GM23338 (cell line): ENCODE measurements around the gene PACS2. TPM values are rescaled to one million over a fixed set of nuclear protein-coding genes. Genes with fewer than 3 reads are reported as not detected.

Source experiments
- ATAC-seq: fragments of 200-7000 bp; cut with Tn5 transposase; 3 replicates; pipeline ENCODE4 v1.9.1; 2020
- DNase-seq: peaks from one replicate; pipeline ENCODE4 v3.0.0-alpha.2; 2015; ENCODE audit warnings: low spot score
- H2AFZ ChIP-seq: fragments of 200-600 bp; sonication (generic); 2 replicates; pipeline ENCODE4 v1.8.0; 2016; ENCODE audit warnings: antibody characterized with exemption, mild to moderate bottlenecking, moderate library complexity
- H3F3A ChIP-seq: fragments of 200-600 bp; sonication (generic); replicated peaks from 2 replicates; pipeline ENCODE4 v1.8.0; 2017; ENCODE audit warnings: antibody characterized with exemption, mixed run types, low read depth
- H3K27ac ChIP-seq: fragments of 200-600 bp; sonication (generic); 2 replicates; pipeline ENCODE4 v1.6.1; 2016; ENCODE audit warnings: low read depth
- H3K27me3 ChIP-seq: fragments of 200-600 bp; sonication (generic); 2 replicates; pipeline ENCODE4 v1.8.0; 2016; ENCODE audit warnings: mild to moderate bottlenecking, mixed run types, moderate library complexity; ENCODE audit not compliant: insufficient read depth
- H3K36me3 ChIP-seq: fragments of 200-600 bp; sonication (generic); 2 replicates; pipeline ENCODE4 v1.8.0; 2016; ENCODE audit warnings: mild to moderate bottlenecking; ENCODE audit not compliant: insufficient read depth
- H3K4me1 ChIP-seq: fragments of 200-600 bp; sonication (generic); 2 replicates; pipeline ENCODE4 v1.8.0; 2016; ENCODE audit warnings: mild to moderate bottlenecking, moderate library complexity; ENCODE audit not compliant: insufficient read depth
- H3K4me2 ChIP-seq: fragments of 200-600 bp; sonication (generic); 2 replicates; pipeline ENCODE4 v1.7.1; 2017; ENCODE audit warnings: mixed run types
- H3K4me3 ChIP-seq: fragments of 200-600 bp; sonication (generic); 2 replicates; pipeline ENCODE4 v1.6.1; 2016; ENCODE audit warnings: mixed run types
- H3K79me2 ChIP-seq: fragments of 200-600 bp; sonication (generic); replicated peaks from 2 replicates; pipeline ENCODE4 v1.8.0; 2017; ENCODE audit warnings: mild to moderate bottlenecking; ENCODE audit not compliant: insufficient read depth
- H3K9me2 ChIP-seq: fragments of 200-600 bp; sonication (generic); 2 replicates; pipeline ENCODE4 v1.8.0; 2017; ENCODE audit not compliant: insufficient read depth
- H4K20me1 ChIP-seq: fragments of 200-600 bp; sonication (generic); replicated peaks from 2 replicates; pipeline ENCODE4 v1.8.0; 2017; ENCODE audit warnings: mild to moderate bottlenecking; ENCODE audit not compliant: insufficient read depth
- H3K27ac Mint-ChIP-seq: 2 replicates; pipeline ENCODE4 v1.8.0; 2020; ENCODE audit warnings: inconsistent platforms, mild to moderate bottlenecking, moderate library complexity, mixed read lengths
- H3K27me3 Mint-ChIP-seq: 3 replicates; pipeline ENCODE4 v1.8.0; 2022; ENCODE audit warnings: low read depth, mild to moderate bottlenecking, moderate library complexity, mixed read lengths, inconsistent platforms; ENCODE audit not compliant: insufficient read depth, poor library complexity
- H3K36me3 Mint-ChIP-seq: 3 replicates; pipeline ENCODE4 v1.8.0; 2021; ENCODE audit warnings: low read depth, mild to moderate bottlenecking, inconsistent platforms, moderate library complexity, mixed read lengths
- H3K4me1 Mint-ChIP-seq: 3 replicates; pipeline ENCODE4 v1.8.0; 2020; ENCODE audit warnings: mild to moderate bottlenecking, inconsistent platforms, mixed read lengths
- H3K4me3 Mint-ChIP-seq: 3 replicates; pipeline ENCODE4 v1.8.0; 2021; ENCODE audit warnings: moderate library complexity, mild to moderate bottlenecking, inconsistent platforms, mixed read lengths
- H3K9me3 Mint-ChIP-seq: 3 replicates; pipeline ENCODE4 v1.8.0; 2020; ENCODE audit warnings: moderate library complexity, mild to moderate bottlenecking, inconsistent platforms, mixed read lengths
- CREB1 ChIP-seq: fragments of 250-450 bp; sonication (Bioruptor Pico); IDR thresholded peaks from 2 replicates; pipeline ENCODE4 v1.5.0; 2020; ENCODE audit warnings: low read depth, mild to moderate bottlenecking, moderate library complexity
- JUNB ChIP-seq: IDR thresholded peaks from one replicate; pipeline ENCODE4 v1.6.1; 2016; ENCODE audit warnings: antibody characterized with exemption; ENCODE audit not compliant: unreplicated experiment
- NANOG ChIP-seq: IDR thresholded peaks from 2 replicates; pipeline ENCODE4 v1.6.1; 2016; ENCODE audit warnings: antibody characterized with exemption, borderline replicate concordance
- POLR2AphosphoS5 ChIP-seq: IDR thresholded peaks from 2 replicates; pipeline ENCODE4 v1.6.1; 2016; ENCODE audit warnings: antibody characterized with exemption, low read depth
- STAT1 ChIP-seq: IDR thresholded peaks from one replicate; pipeline ENCODE4 v1.6.1; 2016; ENCODE audit warnings: antibody characterized with exemption; ENCODE audit not compliant: unreplicated experiment
- ZNF331 ChIP-seq: fragments of 250-450 bp; sonication (Bioruptor Pico); IDR thresholded peaks from 2 replicates; pipeline ENCODE4 v1.5.0; 2020; ENCODE audit warnings: low read depth, mild to moderate bottlenecking, moderate library complexity
- polyA plus RNA-seq: library from polyadenylated mRNA; unstranded; fragments of >200 nt; fragmentation: Nextera tagmentation; extraction: Ambion mirVana; gene quantifications from 2 replicates; pipeline ENCODE4 v1.2.1, GENCODE V29; 2016
- total RNA-seq: library from RNA; depleted of rRNA; stranded (reverse); fragments of >200 nt; shearing (Covaris generic); gene quantifications from 2 replicates; pipeline ENCODE4 v1.2.3, GENCODE V29; 2014
- TF ChIP-seq, protein P1 (sequence below): IDR thresholded peaks from one replicate; pipeline ENCODE4 v1.6.1; 2018; ENCODE audit warnings: antibody characterized with exemption; ENCODE audit not compliant: unreplicated experiment
- TF ChIP-seq, protein P2 (sequence below), 2 experiments: fragments of 200-600 bp in 1 of 2; sonication (generic) in 1 of 2; conservative IDR thresholded peaks; 2 replicates each; pipeline versions ENCODE4 v1.5.1 to v1.6.1; 2016 to 2017; ENCODE audit warnings: antibody characterized with exemption in 2 of 2, low read depth in 2 of 2, mild to moderate bottlenecking in 2 of 2, moderate library complexity in 1 of 2

The PACS2 gene
- total and polyA plus RNA-seq, 2 experiments from 2014 or later: 22.5 to 79.0 TPM

- Mint-ChIP-seq H3K4me1 (no peaks in the 10 kb centered on the region; the same call in 2 of the 3 replicates), H3K27ac (no peak overlapping the region), H3K9me3 (no peaks in the 10 kb centered on the region), H3K36me3 (no peaks in the 10 kb centered on the region; the same call in 1 of the 3 replicates), H3K27me3 (peaks cover 2% of the 10 kb centered on the region), H3K4me3 (no peak overlapping the region)
- Histone ChIP-seq H3K27ac (no peak overlapping the region), H2AFZ (no peak overlapping the region), H3F3A (no peaks in the 10 kb centered on the region), H3K79me2 (no peaks in the 10 kb centered on the region; the same call in 1 of the 2 replicates), H3K4me3 (no peak overlapping the region), H3K9me2 (no peaks in the 10 kb centered on the region), H3K36me3 (no peaks in the 10 kb centered on the region), H3K4me1 (no peaks in the 10 kb centered on the region), H3K27me3 (no peaks in the 10 kb centered on the region), H3K4me2 (no peak overlapping the region), H4K20me1 (no peaks in the 10 kb centered on the region; the same call in 1 of the 2 replicates)
- no peak for ATAC-seq
- DNase-seq: no peak
- TF ChIP-seq STAT1: no peak
- TF ChIP-seq POLR2AphosphoS5: no peak
- TF ChIP-seq ZNF331: no peak
- no peak for TF ChIP-seq NANOG
- TF ChIP-seq CREB1 (CRISPR knock-in tag): no peak
- TF ChIP-seq, protein P1, sequence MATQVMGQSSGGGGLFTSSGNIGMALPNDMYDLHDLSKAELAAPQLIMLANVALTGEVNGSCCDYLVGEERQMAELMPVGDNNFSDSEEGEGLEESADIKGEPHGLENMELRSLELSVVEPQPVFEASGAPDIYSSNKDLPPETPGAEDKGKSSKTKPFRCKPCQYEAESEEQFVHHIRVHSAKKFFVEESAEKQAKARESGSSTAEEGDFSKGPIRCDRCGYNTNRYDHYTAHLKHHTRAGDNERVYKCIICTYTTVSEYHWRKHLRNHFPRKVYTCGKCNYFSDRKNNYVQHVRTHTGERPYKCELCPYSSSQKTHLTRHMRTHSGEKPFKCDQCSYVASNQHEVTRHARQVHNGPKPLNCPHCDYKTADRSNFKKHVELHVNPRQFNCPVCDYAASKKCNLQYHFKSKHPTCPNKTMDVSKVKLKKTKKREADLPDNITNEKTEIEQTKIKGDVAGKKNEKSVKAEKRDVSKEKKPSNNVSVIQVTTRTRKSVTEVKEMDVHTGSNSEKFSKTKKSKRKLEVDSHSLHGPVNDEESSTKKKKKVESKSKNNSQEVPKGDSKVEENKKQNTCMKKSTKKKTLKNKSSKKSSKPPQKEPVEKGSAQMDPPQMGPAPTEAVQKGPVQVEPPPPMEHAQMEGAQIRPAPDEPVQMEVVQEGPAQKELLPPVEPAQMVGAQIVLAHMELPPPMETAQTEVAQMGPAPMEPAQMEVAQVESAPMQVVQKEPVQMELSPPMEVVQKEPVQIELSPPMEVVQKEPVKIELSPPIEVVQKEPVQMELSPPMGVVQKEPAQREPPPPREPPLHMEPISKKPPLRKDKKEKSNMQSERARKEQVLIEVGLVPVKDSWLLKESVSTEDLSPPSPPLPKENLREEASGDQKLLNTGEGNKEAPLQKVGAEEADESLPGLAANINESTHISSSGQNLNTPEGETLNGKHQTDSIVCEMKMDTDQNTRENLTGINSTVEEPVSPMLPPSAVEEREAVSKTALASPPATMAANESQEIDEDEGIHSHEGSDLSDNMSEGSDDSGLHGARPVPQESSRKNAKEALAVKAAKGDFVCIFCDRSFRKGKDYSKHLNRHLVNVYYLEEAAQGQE: no peak
- TF ChIP-seq JUNB: no peak
These were observed 45.1 kb upstream of the PACS2 start for GRCh38 chr14:105269405-105269804.

GRCh38 chr14:105271224-105271890 is 43.2 kb upstream of the PACS2 start:
- no peak for TF ChIP-seq NANOG
- TF ChIP-seq, protein P2, sequence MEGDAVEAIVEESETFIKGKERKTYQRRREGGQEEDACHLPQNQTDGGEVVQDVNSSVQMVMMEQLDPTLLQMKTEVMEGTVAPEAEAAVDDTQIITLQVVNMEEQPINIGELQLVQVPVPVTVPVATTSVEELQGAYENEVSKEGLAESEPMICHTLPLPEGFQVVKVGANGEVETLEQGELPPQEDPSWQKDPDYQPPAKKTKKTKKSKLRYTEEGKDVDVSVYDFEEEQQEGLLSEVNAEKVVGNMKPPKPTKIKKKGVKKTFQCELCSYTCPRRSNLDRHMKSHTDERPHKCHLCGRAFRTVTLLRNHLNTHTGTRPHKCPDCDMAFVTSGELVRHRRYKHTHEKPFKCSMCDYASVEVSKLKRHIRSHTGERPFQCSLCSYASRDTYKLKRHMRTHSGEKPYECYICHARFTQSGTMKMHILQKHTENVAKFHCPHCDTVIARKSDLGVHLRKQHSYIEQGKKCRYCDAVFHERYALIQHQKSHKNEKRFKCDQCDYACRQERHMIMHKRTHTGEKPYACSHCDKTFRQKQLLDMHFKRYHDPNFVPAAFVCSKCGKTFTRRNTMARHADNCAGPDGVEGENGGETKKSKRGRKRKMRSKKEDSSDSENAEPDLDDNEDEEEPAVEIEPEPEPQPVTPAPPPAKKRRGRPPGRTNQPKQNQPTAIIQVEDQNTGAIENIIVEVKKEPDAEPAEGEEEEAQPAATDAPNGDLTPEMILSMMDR (conservative IDR thresholded peaks at IDR 0.05; ENCODE audit: low read depth in 2 of 2): peak in 1 of 2 experiments; percentile 23; a peak in 1 of 4 replicates
- Histone ChIP-seq H3K36me3 (no peaks in the 10 kb centered on the region), H3K4me3 (no peak overlapping the region), H3K27ac (no peak overlapping the region), H3K9me2 (no peaks in the 10 kb centered on the region), H3F3A (no peaks in the 10 kb centered on the region), H3K27me3 (no peaks in the 10 kb centered on the region), H3K4me1 (no peaks in the 10 kb centered on the region), H4K20me1 (no peaks in the 10 kb centered on the region; the same call in 1 of the 2 replicates), H3K79me2 (no peaks in the 10 kb centered on the region; the same call in 1 of the 2 replicates), H3K4me2 (no peak overlapping the region), H2AFZ (no peak overlapping the region)
- Mint-ChIP-seq H3K27me3 (peaks cover 5% of the 10 kb centered on the region), H3K9me3 (no peaks in the 10 kb centered on the region), H3K27ac (no peak overlapping the region), H3K4me3 (no peak overlapping the region), H3K36me3 (no peaks in the 10 kb centered on the region; the same call in 1 of the 3 replicates), H3K4me1 (peaks cover 3% of the 10 kb centered on the region; the same call in 2 of the 3 replicates)
- ATAC-seq: no peak
- no peak for DNase-seq
